K562 (cell line): ENCODE measurements around the gene UBAP2. TPM values are rescaled to one million over a fixed set of nuclear protein-coding genes. Genes with fewer than 3 reads are reported as not detected.
A peak's percentile ranks its signal among the peaks of the same experiment; 100 is the strongest.

Experiments
- ARID1B ChIP-seq: fragments of 450-650 bp; IDR thresholded peaks from 2 replicates; pipeline ENCODE4 v1.6.1; 2016; ENCODE audit warnings: antibody characterized with exemption, mild to moderate bottlenecking, inconsistent platforms
- E2F5 ChIP-seq: sonication (generic); formaldehyde crosslinking; IDR thresholded peaks from 2 replicates; pipeline ENCODE4 v1.8.0; 2022; ENCODE audit warnings: mild to moderate bottlenecking, missing genetic modification reagents
- FOXA3 ChIP-seq, 2 experiments: fragments of 450-650 bp in 1 of 2; sonication (generic) in 1 of 2; formaldehyde crosslinking; IDR thresholded peaks in 1 of 2; conservative IDR thresholded peaks in 1 of 2; 2 replicates each; pipeline versions ENCODE4 v1.4.0 to v1.8.0; 2020 to 2022; ENCODE audit warnings: mild to moderate bottlenecking in 2 of 2, missing genetic modification reagents in 1 of 2
- FOXP1 ChIP-seq: sonication (generic); formaldehyde crosslinking; IDR thresholded peaks from 2 replicates; pipeline ENCODE4 v1.8.0; 2022; ENCODE audit warnings: mild to moderate bottlenecking, missing genetic modification reagents
- GATA2 ChIP-seq: sonication (generic); formaldehyde crosslinking; IDR thresholded peaks from 2 replicates; pipeline ENCODE4 v1.4.0; 2020; ENCODE audit warnings: mild to moderate bottlenecking, missing genetic modification reagents
- HEY1 ChIP-seq: fragments of 250-450 bp; sonication (Bioruptor Pico); IDR thresholded peaks from 2 replicates; pipeline ENCODE4 v1.5.0; 2020; ENCODE audit warnings: mild to moderate bottlenecking, moderate library complexity, borderline replicate concordance
- KAT2B ChIP-seq: IDR thresholded peaks from one replicate; pipeline ENCODE4 v1.6.1; 2012; ENCODE audit warnings: low read depth, mild to moderate bottlenecking, control low read depth, inconsistent platforms, low read length, moderate library complexity
- KLF16 ChIP-seq: IDR thresholded peaks from 2 replicates; pipeline ENCODE4 v1.6.1; 2016; ENCODE audit warnings: antibody characterized with exemption
- NFRKB ChIP-seq: fragments of 450-650 bp; IDR thresholded peaks from 2 replicates; pipeline ENCODE4 v1.6.1; 2016; ENCODE audit warnings: low read depth
- PHB2 ChIP-seq: fragments of 450-650 bp; IDR thresholded peaks from 2 replicates; pipeline ENCODE4 v1.6.1; 2017; ENCODE audit warnings: low read depth
- PML ChIP-seq: IDR thresholded peaks from 2 replicates; pipeline ENCODE4 v1.6.1; 2012; ENCODE audit warnings: low read length, inconsistent platforms
- SAP30 ChIP-seq: fragments of 200-600 bp; sonication (generic); IDR thresholded peaks from 2 replicates; pipeline ENCODE4 v1.6.1; 2012; ENCODE audit warnings: borderline replicate concordance, low read depth, mild to moderate bottlenecking, moderate library complexity, low read length, control low read depth, inconsistent platforms; ENCODE audit not compliant: insufficient read depth, poor library complexity, severe bottlenecking
- SRSF1 ChIP-seq: fragments of 200-400 bp; formaldehyde crosslinking; IDR thresholded peaks from 2 replicates; pipeline ENCODE4 v1.6.1; 2017; ENCODE audit warnings: mild to moderate bottlenecking, low read depth, low read length, moderate library complexity
- STAT6 ChIP-seq: sonication (generic); formaldehyde crosslinking; IDR thresholded peaks from 2 replicates; pipeline ENCODE4 v1.8.1; 2023; ENCODE audit warnings: mild to moderate bottlenecking, missing genetic modification reagents
- ZNF511 ChIP-seq: sonication (generic); formaldehyde crosslinking; IDR thresholded peaks from 2 replicates; pipeline ENCODE4 v1.8.0; 2022; ENCODE audit warnings: mild to moderate bottlenecking, missing genetic modification reagents
- ZNF644 ChIP-seq: fragments of 200-800 bp; sonication (Bioruptor generic); IDR thresholded peaks from 2 replicates; pipeline ENCODE4 v1.6.1; 2016; ENCODE audit warnings: low read depth, missing genetic modification characterization, missing compliant biosample characterization
- ZNF695 ChIP-seq: fragments of 450-650 bp; formaldehyde crosslinking; IDR thresholded peaks from 2 replicates; pipeline ENCODE4 v1.4.0; 2020; ENCODE audit warnings: mild to moderate bottlenecking, moderate library complexity
- polyA plus RNA-seq, 8 experiments: library from polyadenylated mRNA; depleted of rRNA in 4 of 8; stranded (reverse) in 5 of 8; unstranded in 3 of 8; fragments of >200 nt; fragmentation: Nextera tagmentation in 2 of 8; fragmentation: Illumina TruSeq in 1 of 8; extraction: Ambion mirVana in 2 of 8; extraction: Trizol in 1 of 8; gene quantifications; 2 replicates each; pipeline versions ENCODE4 v1.2.1 to v1.2.3, GENCODE V29; 2011 to 2014; ENCODE audit warnings: inconsistent platforms in 1 of 8, missing spikeins in 1 of 8
- total RNA-seq, 7 experiments: library from RNA; depleted of rRNA in 6 of 7; stranded (reverse); fragments of >200 nt in 6 of 7; fragmentation: Illumina TruSeq in 2 of 7; extraction: Trizol in 2 of 7; gene quantifications; 2 replicates each; pipeline versions ENCODE4 v1.2.1 to v1.2.3, GENCODE V29; 2011 to 2021; ENCODE audit warnings: low replicate concordance in 1 of 7
- TF ChIP-seq, protein P1 (sequence below): fragments of 450-650 bp; formaldehyde crosslinking; conservative IDR thresholded peaks from 2 replicates; pipeline ENCODE4 v1.4.0; 2022; ENCODE audit warnings: mild to moderate bottlenecking, missing genetic modification characterization
- TF ChIP-seq, protein P2 (sequence below), 2 experiments: IDR thresholded peaks in 1 of 2; conservative IDR thresholded peaks in 1 of 2; 2 replicates each; pipeline ENCODE4 v1.6.1; 2016; ENCODE audit warnings: low read depth in 2 of 2, mild to moderate bottlenecking in 1 of 2, missing compliant biosample characterization in 1 of 2, missing genetic modification characterization in 1 of 2, moderate library complexity in 1 of 2

Gene UBAP2
- total and polyA plus RNA-seq, 9 of the 15 experiments (the other 6 are each of a cell fraction or from before 2014, with no cell fraction given) = 8.7 to 47.9 (median 18.7) TPM

- TF ChIP-seq NFRKB = 0 out of 2 replicates have a peak, but pooled peaks have one; percentile 61
- no peak for TF ChIP-seq SRSF1
- 0 out of 2 replicates have a peak, but pooled peaks have one; percentile 9 for TF ChIP-seq ARID1B
- TF ChIP-seq ZNF511 = no peak
- no peak for TF ChIP-seq KAT2B
- no peak for TF ChIP-seq KLF16
- no peak for TF ChIP-seq PML
- TF ChIP-seq ZNF644 (tag) = 0 out of 2 replicates have a peak, but pooled peaks have one; percentile 16
- no peak for TF ChIP-seq FOXA3 (CRISPR knock-in tag; conservative IDR thresholded peaks at IDR 0.05 in 1 of 2, IDR thresholded peaks at IDR 0.05 in 1 of 2)
- TF ChIP-seq, protein P1, sequence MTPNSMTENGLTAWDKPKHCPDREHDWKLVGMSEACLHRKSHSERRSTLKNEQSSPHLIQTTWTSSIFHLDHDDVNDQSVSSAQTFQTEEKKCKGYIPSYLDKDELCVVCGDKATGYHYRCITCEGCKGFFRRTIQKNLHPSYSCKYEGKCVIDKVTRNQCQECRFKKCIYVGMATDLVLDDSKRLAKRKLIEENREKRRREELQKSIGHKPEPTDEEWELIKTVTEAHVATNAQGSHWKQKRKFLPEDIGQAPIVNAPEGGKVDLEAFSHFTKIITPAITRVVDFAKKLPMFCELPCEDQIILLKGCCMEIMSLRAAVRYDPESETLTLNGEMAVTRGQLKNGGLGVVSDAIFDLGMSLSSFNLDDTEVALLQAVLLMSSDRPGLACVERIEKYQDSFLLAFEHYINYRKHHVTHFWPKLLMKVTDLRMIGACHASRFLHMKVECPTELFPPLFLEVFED (CRISPR knock-in tag) = no peak
- no peak for TF ChIP-seq PHB2
- TF ChIP-seq STAT6 (CRISPR knock-in tag) = no peak
- TF ChIP-seq SAP30 = peak; percentile 4
- TF ChIP-seq FOXP1 = 0 out of 2 replicates have a peak, but pooled peaks have one; percentile 2
- no peak for TF ChIP-seq HEY1 (CRISPR knock-in tag)
- no peak for TF ChIP-seq ZNF695 (CRISPR knock-in tag)
- peak; percentile 44; the same call in 1 of the 2 replicates for TF ChIP-seq GATA2
- TF ChIP-seq, protein P2, sequence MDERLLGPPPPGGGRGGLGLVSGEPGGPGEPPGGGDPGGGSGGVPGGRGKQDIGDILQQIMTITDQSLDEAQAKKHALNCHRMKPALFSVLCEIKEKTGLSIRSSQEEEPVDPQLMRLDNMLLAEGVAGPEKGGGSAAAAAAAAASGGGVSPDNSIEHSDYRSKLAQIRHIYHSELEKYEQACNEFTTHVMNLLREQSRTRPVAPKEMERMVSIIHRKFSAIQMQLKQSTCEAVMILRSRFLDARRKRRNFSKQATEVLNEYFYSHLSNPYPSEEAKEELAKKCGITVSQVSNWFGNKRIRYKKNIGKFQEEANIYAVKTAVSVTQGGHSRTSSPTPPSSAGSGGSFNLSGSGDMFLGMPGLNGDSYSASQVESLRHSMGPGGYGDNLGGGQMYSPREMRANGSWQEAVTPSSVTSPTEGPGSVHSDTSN (CRISPR knock-in tag; IDR thresholded peaks at IDR 0.05; ENCODE audit: low read depth) = no peak
- TF ChIP-seq, protein P2 (tag; conservative IDR thresholded peaks at IDR 0.05; ENCODE audit: low read depth) = no peak
- TF ChIP-seq E2F5 (CRISPR knock-in tag) = no peak
Observed at GRCh38 chr9:34049630-34050384, 1.1 kb upstream of the UBAP2 start (continued).
